Stimulated activated CD4-positive, alpha-beta T cell treated with anti-CD3 and anti-CD28 coated beads, Interleukin-2, amount 100 ng/mL, for 24 hours (primary cell): Measurements from ENCODE around the gene SLX4IP.

Source experiments
- DNase-seq, 2 donors: peaks; one replicate each; pipeline ENCODE4 v3.0.0-alpha.2; 2020

SLX4IP gene

DNA sequence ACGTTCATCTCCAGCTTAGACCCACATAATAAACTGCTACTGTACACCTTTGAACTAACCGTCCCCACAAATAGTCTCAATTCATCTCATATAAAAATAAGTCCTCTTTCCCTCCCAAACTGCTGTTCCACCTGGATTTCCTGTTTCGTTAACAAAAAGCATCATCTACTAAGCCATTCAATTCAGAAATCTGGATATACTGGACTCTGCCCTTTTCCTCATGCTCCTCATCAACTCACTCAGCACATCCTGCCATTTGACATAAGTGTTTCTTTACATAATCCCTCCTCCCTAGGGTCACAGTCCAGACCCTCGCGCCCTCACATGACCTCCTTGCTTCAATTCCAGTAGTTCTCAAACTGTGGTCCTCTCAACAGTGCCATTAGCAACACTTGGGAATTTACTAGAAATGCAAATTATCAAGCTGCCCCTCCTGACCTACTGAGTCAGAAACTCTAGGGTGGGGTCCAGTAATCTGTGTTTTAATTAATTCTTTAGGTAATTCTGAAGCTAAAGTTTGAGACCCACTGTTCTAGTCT lies 5.6 kb upstream of the SLX4IP start:
- no peak for DNase-seq

DNA sequence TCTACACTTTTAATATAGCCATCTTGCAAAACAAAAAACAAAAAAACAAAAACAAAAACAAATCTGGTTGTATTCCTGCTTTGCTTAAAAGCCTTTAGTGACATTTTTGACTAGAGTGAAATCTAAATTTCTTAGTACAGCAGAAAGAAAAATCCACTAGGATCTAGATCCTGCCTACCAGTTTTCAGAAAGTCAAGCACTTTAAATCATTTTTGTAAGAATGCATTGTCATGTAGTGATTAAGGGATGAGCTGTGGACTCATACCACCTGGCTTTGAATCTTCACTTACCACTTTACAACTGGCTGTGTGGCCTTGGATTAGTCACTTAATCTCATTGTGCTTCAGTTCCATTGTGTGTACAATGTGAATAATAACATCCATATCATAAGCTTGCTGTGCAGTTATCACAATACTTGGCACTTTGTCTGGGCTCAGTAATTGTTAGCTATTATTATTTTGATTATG lies 5.1 kb upstream of the SLX4IP start:
- no peak for DNase-seq

DNA sequence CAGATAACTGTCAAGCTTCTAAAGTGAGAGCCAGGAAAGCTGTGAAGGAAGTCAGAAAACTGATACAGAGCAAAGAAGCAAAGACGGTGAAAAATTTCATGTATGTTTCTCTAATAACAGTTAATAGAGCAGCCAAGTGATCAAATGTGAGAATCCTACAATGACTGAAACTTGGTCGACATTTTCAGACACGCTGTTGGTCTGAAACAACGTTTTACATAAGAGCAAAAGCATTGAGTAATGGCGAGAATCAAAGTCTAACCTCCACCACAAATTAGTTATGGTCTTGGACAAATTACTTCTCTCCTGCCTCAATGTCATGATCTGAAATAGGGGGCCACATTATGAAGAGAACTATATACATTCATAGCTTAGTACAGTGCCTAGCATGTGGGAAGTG lies 4.4 kb upstream of the SLX4IP start:
- no peak for DNase-seq

DNA sequence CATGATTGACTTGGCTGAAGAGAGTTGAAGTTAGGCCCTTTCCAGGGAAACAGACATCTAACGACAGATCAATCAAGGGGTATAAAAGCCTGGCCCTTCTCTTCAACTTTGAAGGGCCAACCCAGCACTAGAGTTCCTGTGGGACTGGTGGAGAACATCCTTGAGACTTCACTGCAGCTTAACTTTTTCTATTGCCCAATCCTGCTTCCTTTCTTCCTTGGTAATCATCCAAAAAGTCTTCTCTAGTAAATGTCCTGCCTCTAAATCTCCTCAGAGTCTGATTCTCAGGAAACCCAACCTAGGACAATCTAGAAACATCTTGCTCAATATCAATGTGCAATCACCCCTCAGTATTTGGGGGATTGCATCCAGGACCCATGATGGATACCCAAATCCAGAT lies 3.0 kb upstream of the SLX4IP start:
- DNase-seq: no peak

DNA sequence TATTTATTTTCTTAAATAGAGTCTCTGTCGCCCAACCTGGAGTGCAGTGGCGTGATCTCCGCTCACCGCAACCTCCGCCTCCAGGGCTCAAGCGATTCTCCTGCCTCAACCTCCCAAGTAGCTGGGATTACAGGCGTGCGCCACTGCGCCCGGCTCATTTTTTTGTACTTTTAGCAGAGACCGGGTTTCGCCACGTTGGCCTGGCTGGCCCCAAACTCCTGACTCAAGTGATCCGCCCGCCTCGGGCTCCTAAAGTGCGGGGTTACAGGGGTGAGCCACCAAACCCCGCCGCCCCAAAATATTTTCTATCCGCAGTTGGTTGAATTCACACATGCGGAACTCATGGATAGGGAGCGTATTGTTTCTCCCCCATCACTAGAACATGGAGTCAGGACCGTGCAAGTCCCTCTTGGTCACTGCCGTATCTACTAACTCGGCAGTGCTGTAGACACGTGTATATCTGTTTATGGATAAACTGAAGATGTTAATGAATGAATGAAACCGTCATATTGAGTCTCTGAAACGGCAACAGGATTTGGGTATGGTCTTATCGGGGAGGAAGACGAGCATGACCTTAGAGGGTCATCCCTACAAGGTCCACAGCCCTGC lies 2.0 kb upstream of the SLX4IP start:
- DNase-seq: no peak

DNA sequence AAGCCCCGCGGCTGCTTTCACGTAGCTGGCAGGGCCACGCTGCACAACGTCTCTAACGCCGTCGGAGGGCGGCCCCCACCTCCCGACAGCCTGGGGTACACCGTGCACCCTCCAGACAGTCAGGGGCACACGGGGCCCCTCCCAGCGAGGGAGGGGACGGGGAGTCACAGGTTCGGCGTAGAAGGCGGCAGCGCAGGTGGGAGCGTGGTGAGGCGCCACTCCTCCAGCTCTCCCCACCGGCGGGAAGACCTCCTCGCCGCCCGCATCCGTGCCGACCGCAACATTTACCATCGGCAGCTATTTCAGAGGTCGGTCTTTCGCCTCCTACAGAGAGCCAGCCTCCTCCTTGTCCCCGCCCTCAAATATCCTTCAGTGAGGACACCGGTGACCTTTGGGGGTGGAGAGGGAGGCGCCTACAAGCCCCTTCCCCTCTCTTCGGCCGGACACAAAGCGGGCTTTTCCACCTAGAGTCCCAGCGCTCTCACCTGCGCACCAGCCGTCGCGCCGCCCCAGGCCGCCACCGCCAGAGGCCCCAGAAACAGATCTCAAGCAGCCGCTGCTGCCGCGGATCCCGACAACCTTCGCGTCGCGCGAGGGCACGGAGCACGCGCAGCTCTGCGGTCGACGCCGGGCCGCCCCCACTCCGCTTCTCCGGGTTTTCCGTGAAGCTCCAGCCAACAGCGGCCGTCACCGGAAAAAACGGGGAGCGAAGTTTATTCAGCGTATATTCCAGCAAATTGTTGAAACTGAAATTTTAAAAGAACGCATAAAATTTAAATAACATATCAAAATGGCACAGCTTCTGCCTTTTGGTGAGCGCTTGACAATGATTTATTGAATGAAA lies 1.3 kb upstream of the SLX4IP start, which contains the start of gene MKKS:
Gene MKKS, minus strand, starts transcription at position 600 of the 844 bp plus-strand sequence. CDS start 20,708 bp downstream, outside the sequence.
- DNase-seq: peak; percentile 86 to 89

DNA sequence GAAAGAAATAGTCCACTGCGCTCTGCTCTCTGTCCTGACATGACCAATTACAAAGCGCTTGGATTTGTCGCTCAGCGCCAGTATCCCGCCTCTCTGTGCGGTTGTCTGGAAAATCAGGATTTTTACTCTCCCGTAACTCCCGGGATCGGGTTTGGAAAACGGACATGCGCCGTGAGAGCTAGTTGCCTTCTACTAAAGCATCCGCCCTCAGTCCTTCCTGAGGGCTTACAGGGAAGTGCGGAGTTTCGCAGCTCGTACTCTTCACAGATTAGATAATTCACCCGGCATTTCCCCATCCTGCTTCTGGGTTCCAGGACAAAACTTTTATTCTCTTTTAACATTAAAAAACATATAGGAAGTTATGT lies 656 bp upstream of the SLX4IP start:
- DNase-seq: peak; percentile 71 to 83

DNA sequence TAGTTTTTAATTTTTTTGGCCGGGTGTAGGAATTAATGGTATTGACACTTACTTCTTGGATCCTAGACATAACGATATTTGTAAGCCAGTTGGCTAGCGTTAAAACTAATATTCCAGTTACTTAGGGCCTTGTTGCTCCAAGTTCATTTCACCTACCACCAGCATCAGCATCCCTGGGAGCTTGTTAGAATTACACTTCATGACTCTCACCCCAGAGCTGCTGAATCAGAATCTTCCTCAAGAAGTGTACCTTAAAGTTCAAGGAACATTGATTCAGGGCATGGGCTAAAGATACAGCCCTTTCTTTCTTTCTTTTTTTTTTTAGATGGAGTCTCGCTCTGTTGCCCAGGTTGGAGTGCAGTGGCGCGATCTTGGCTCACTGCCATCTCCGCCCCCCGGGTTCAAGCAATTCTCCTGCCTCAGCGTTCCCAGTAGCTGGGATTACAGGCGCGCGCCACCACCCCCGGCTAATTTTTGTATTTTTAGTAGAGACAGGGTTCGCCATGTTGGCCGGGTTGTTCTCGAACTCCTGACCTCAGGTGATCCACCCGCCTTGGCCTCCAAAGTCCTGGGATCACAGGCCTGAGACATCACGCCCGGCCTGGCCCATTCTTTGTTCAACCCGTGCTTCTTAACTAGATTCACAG lies 1.1 kb downstream of the SLX4IP start:
- no peak for DNase-seq

DNA sequence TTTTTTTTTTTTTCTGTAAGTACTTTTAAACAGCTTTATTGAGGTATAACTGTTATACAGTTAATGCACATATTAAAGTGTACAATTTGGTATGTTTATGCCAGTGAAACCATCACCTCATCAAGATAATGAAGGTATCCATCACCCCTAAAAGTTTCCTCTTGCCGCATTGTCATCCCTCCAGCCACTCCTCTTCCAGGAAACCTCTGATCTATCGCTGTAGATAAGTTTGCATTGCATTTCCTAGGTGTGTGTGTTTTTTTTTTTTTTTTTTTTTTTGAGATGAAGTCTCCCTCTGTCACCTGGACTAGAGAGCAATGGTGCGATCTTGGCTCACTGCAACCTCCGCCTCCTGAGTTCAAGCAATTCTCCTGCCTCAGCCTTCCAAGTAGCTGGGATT lies 3.1 kb downstream of the SLX4IP start:
- DNase-seq: no peak

DNA sequence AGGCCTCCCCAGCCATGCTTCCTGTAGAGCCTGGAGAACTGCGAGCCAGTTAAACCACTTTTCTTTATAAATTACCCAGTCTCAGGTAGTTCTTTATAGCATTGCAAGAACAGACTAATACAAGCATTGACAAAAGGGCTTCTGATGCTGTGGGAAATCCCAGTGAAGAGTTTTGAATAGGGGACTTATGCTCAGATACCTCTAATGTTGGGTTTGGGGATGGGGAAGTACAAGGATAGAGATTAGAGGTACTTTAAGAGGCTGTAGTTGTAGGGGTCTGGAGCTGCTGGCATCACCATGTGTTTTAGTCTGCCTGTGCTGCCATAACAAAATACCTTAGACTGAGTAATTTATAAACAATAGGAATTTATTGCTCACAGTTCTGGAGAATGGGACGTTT lies 8.8 kb downstream of the SLX4IP start:
- no peak for DNase-seq

DNA sequence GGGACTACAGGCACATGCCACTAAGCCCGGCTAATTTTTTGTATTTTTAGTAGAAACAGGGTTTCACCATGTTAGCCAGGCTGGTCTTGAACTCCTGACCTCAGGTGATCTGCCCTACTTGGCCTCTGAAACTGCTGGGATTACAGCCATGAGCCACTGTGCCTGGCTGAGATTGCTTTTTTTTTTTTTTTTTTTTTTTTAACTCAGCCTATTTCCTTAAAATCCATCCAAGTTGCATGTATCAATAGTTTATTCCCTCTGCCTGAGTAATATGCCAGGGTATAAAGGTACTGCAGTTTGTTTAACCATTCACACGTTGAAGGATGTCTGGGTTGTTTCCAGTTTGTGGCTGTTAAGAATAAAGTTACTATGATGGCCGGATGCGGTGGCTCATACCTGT lies 10.7 kb downstream of the SLX4IP start:
- no peak for DNase-seq

DNA sequence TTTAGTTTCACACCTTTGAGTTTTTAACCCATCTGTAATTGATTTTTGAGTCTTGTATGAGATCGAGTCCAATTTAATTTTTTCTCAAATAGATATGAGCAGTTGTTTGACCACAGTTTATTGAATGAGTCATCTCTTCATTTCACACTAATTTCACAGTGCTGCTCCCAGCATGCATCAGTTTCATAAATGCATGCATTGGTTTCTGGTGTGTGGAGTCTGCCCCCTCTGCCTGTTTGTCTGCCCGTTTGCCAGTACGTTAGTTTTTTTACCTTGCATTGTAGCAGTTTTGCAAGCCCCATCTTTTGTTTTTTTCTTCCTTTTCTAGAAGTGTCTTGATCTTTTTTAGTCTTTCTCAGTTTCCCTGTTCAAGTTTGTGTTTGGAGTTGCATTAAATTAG lies 11.9 kb downstream of the SLX4IP start:
- peak; percentile 40 to 59 for DNase-seq

DNA sequence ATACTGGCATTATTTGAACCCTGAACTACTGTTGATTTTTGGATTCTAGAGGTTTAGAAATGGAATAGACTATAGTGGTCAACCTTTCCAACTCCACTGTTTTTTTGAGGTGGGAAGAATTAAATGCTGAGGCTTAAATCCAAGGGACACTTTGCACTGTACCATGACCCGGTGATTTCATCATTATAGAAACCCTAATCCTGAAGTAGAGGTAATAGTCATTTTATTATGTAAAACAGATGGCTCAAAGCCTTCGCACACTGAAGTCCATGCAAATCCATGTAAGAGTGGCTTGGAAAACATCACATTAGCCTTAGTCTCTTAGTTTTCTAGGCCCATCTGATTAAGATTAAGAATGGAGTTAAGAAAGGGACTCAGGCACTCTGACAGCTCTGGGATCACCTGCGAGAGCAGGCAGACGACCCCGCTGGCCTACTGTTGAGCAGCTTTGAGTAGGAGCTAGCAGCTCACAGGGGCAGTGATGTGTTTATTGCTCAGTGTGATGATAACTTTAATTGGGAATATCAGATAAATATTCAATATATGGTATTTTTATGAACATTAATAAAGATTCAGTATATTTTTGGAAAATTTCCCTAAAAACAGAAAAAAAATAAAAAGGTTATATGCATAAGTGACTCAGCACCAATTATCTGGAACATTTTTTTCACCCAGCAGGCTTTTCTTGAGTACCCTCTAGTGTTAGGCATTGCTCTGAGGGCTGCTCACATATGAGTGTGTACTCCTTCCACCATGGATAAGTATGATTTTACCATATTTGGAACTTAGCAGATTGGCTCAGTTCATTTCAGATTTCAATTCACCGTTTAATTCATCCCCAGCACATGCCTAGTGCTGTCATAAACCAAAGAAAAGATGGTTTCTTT lies 13.4 kb downstream of the SLX4IP start:
- DNase-seq: no peak

DNA sequence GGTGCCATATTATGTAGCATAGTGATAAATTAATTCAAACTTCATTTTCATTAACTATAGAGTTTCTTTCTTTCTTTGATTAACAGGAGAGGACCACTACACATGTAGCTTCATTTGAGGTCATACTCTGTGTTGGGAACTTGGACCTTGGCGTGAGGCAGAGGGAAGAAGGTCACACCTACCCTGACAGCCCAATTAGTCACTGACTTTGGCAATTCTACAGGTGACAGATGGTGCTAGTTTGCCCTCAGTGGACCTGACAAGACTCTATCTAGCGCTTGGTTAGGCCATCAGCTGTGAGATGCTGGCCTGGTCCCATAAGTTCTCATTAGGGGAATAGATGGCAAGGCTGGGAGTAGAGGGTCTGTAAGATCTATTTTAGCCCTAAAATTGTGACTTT lies 14.2 kb downstream of the SLX4IP start:
- DNase-seq: no peak

DNA sequence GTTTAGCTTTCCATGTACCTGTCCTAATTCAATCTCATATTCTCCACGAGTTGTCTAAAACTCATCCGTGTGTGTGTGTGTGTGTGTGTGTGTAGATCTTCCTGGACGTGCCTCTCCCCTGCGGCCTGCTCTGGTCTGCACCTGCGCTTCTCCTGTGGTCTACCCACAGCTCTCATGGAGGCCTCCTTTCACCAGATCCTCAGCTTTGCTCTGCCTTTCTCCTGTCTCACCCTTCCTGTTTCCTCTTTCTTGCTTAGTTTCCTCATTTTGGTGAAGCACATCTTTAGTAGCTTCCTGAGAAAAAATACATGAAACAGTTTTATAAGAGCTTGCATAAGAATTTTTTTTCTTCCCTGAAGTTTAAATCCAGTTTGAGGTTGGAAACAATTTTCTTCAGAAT lies 18.1 kb downstream of the SLX4IP start:
- DNase-seq: peak in 1 of 2 donors; percentile 20

DNA sequence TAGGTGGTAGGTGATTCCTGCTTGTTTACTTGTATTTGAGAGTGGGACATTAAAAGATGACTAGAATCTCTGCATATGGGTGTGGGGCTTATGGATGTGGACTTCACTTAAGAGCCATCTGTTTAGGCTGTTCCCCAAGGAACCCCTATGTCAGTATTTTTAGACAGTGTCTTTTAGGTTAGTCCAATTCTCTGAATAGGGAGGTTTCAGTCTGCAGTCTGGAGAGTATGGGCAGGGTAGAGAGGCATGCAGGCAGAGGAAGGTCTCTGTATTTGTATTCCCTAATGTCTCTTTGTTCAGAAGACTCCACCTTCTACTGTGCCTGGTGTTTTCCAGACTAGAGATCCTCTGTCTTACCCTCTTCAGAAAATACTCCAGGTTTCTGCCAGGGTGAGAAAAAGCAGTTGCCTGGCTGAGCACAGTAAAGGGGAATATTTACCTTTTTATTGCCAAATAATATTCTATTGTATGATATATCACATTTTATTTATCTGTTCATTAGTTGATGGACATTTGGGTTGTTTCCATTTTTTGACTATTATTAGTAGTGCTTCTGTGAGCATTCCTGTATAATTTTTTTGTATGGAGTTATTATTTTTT lies 19.1 kb downstream of the SLX4IP start:
- DNase-seq: no peak

DNA sequence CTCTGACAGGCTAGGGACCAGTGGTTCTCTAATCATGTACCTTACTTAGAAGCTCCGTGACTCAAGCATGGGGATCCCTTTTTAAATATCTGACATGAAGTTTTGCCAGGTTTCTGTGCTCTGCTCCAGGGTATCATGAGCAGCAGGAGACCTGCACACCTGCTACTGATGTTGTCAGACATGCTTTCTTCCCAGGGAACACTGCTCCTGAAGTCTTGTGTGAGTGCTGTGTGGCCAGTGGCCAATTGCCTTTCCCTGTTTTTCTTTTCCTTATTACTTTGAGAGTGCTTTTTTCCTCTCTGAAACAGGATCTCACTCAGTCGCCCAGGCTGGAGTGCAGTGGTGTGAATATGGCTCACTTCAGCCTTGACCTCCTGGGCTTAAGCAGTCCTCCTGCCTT lies 26.4 kb downstream of the SLX4IP start:
- no peak for DNase-seq

DNA sequence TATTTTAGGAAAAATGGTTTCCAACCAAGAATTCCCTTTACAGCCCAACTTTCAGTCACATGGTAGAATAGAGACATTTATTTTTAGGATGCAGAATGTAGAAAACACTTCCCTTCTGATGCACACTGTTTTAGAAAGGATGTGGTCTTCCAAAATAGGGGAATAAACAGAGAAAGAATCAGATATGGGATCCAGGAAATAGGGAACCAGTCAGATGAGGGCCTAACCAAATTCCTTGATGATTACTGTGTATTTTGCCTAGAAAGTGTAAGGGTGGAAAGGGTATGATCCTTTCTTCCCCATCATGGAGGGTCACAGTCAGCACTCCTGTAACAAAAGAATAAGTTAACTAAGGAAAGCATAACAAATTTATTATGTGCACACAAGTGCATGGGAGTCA lies 27.4 kb downstream of the SLX4IP start:
- no peak for DNase-seq

DNA sequence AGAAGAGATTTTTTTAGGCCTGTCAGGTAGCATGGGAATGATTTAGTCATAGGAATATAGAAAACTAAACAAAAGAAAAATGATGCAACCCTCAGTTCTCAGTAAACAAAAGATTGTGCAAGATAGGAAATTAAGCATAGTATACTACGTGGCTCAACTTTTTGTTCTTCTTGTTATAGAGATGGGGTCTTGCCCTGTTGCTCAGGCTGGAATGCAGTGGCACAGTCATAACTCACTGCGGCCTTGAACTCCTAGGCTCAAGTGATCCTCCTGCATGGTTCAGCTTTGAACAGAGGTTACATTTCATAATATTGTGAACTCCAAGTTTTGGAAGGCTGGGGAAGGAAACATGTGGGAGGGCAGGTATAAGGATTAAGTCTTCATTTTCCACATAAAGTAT lies 28.5 kb downstream of the SLX4IP start:
- no peak for DNase-seq

DNA sequence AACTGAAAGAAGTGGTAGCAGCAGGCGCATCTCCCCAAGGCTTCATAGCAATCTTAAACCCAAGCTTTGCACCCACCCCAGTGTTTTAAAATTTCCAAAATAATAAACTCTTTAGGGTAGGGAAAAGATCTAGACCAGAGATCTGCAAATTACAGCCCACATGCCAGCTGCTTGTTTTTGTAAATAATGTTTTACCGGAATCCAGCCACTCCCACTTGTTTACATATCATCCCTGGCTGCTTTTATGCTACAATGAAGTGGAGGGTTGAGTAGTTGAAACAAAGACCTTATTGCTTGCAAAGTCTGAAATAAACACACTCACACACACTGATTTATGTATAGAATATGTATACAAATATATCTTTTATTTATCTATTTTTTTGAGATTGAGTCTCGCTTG lies 30.0 kb downstream of the SLX4IP start:
- no peak for DNase-seq

DNA sequence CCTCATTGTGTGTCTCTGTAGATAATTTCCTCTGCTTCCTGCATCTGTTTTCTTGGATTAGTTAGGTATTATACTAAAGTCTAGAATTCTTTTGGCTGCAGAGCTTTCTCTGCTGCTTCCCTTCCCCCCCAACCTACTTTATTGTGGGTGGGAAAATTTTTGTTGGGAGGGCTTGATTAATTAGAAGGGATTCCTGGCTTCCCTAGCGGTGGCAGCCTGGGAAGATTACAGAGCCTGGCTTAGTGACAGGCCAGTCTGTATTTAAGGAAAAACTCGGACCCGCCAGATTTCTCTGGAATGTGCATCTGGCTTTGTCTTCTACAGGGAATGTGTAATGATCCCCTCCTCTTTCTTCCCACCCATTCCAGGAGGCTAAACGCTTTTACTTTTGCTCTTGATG lies 31.2 kb downstream of the SLX4IP start:
- no peak for DNase-seq

DNA sequence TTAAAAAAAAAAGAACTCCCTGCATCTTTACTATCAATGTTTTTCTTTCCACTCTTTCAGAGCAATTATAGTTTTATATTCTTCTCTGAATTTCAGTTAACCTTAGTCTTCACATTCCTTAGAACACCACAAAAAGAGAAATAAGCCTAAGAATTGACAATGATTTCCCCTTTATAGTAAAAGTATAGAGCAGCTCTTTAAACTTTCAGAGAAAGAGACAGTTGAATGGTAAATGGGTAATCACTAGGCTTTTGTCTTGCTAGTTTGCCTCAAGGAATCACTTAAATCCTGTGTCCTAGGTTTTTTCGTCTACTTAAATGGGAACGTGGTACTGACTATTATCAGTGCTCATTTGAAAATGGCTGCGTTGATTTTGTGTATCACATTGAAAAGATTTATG lies 31.8 kb downstream of the SLX4IP start:
- no peak for DNase-seq
